ENCODE measurements around the gene PSD2.

- TF ChIP-seq EZH2 (IDR thresholded peaks at IDR 0.05; ENCODE audit: insufficient read depth, poor library complexity, severe bottlenecking) (no peak), EZH2phosphoT487 (IDR thresholded peaks at IDR 0.05; ENCODE audit: insufficient read depth, low read depth) (no peak)
Measured at GRCh38 chr5:139807647-139808030, 12.0 kb downstream of the PSD2 start.

All from GM23248 (cell line).